A549 (cell line): ENCODE measurements around the gene SETD2. TPM values are rescaled to one million over a fixed set of nuclear protein-coding genes. Genes with fewer than 3 reads are reported as not detected.

Experiments used
- ATAC-seq, 2 experiments: fragments of 200-7000 bp in 1 of 2; fragments of >200 bp in 1 of 2; cut with Nextera tagmentation in 1 of 2; cut with Tn5 transposase in 1 of 2; 3 replicates each; pipeline versions ENCODE4 v1.8.0 to v1.9.1; 2018 to 2020; ENCODE audit warnings: mild to moderate bottlenecking in 1 of 2, moderate library complexity in 1 of 2
- CTCF ChIA-PET: fragments of 300-600 bp; sonication (Branson Sonifier 250); formaldehyde crosslinking; extraction: SDS; loops from one replicate; lab custom pipeline; 2021; ENCODE audit warnings: antibody characterized with exemption, inconsistent platforms; lab: Yijun Ruan, JAX
- POLR2A ChIA-PET: fragments of 350-600 bp; formaldehyde crosslinking; extraction: SDS; loops from one replicate; lab custom pipeline; 2021; ENCODE audit warnings: antibody characterized with exemption, inconsistent platforms; lab: Yijun Ruan, JAX
- DNase-seq, 2 experiments: peaks; one replicate each; pipeline versions ENCODE4 v3.0.0 to v3.0.0-alpha.2; 2011 to 2016; ENCODE audit warnings: low read depth in 1 of 2, low spot score in 1 of 2
- FAIRE-seq: peaks from 2 replicates; lab custom pipeline; 2011; peaks lifted over from hg19 to GRCh38; lab: Jason Lieb, UNC
- H3K27ac ChIP-seq, 2 experiments: fragments of >200 bp; sonication (Bioruptor Twin); formaldehyde crosslinking; 3 replicates each; pipeline ENCODE4 v1.5.1; 2016 to 2017
- H3K4me1 ChIP-seq: fragments of >200 bp; sonication (Bioruptor Twin); formaldehyde crosslinking; 3 replicates; pipeline ENCODE4 v1.6.1; 2016
- H3K4me2 ChIP-seq: fragments of >200 bp; sonication (Bioruptor Twin); formaldehyde crosslinking; 3 replicates; pipeline ENCODE4 v1.6.1; 2016
- H3K4me3 ChIP-seq: fragments of >200 bp; sonication (Bioruptor Twin); formaldehyde crosslinking; 3 replicates; pipeline ENCODE4 v1.5.1; 2016
- H3K9me3 ChIP-seq: fragments of >200 bp; sonication (Bioruptor Twin); formaldehyde crosslinking; 3 replicates; pipeline ENCODE4 v1.6.1; 2016
- CEBPB ChIP-seq, 2 experiments: fragments of >200 bp in 1 of 2; sonication (Bioruptor Twin) in 1 of 2; formaldehyde crosslinking in 1 of 2; IDR thresholded peaks; 2 replicates each; pipeline ENCODE4 v1.6.1; 2012 to 2016
- CTCF ChIP-seq: fragments of >200 bp; sonication (Bioruptor Twin); formaldehyde crosslinking; IDR thresholded peaks from 3 replicates; pipeline ENCODE4 v1.5.1; 2016
- EHMT2 ChIP-seq: fragments of 200-600 bp; sonication (generic); IDR thresholded peaks from 2 replicates; pipeline ENCODE4 v1.6.1; 2016; ENCODE audit warnings: antibody characterized with exemption, low read depth, mild to moderate bottlenecking, moderate library complexity
- EP300 ChIP-seq, 2 experiments: fragments of >200 bp; sonication (Bioruptor Twin); formaldehyde crosslinking; IDR thresholded peaks; 2 replicates in 1 of 2; 3 replicates in 1 of 2; pipeline ENCODE4 v1.6.1; 2016 to 2017
- FOSL2 ChIP-seq, 2 experiments: fragments of 450-650 bp in 1 of 2; fragments of >200 bp in 1 of 2; sonication (Bioruptor Twin) in 1 of 2; formaldehyde crosslinking; IDR thresholded peaks; 2 replicates each; pipeline versions ENCODE4 v1.5.0 to v1.6.1; 2016 to 2020; ENCODE audit warnings: mild to moderate bottlenecking in 1 of 2, moderate library complexity in 1 of 2
- HEYL ChIP-seq: fragments of 250-450 bp; sonication (Bioruptor Pico); IDR thresholded peaks from 2 replicates; pipeline ENCODE4 v1.8.0; 2021; ENCODE audit warnings: mild to moderate bottlenecking, moderate library complexity
- HOXB13 ChIP-seq: fragments of 250-450 bp; sonication (Bioruptor Pico); IDR thresholded peaks from 2 replicates; pipeline ENCODE4 v1.5.0; 2020; ENCODE audit warnings: low read depth, mild to moderate bottlenecking, moderate library complexity
- HOXB5 ChIP-seq: fragments of 250-450 bp; sonication (Bioruptor Pico); IDR thresholded peaks from 2 replicates; pipeline ENCODE4 v1.5.0; 2020; ENCODE audit warnings: mild to moderate bottlenecking, moderate library complexity
- KDM5A ChIP-seq: fragments of 200-600 bp; sonication (generic); IDR thresholded peaks from 2 replicates; pipeline ENCODE4 v1.6.1; 2016; ENCODE audit warnings: antibody characterized with exemption, mild to moderate bottlenecking
- MAFK ChIP-seq: fragments of 450-650 bp; IDR thresholded peaks from 2 replicates; pipeline ENCODE4 v1.6.1; 2014; ENCODE audit not compliant: partially characterized antibody
- MAZ ChIP-seq: fragments of 150-350 bp; IDR thresholded peaks from 2 replicates; pipeline ENCODE4 v1.6.1; 2014; ENCODE audit warnings: antibody characterized with exemption, low read depth, low read length, borderline replicate concordance
- MYC ChIP-seq: IDR thresholded peaks from 2 replicates; pipeline ENCODE4 v1.6.1; 2012; ENCODE audit warnings: mild to moderate bottlenecking, inconsistent platforms, low read length, improper control_type of control experiment, borderline replicate concordance
- POLR2A ChIP-seq: IDR thresholded peaks from 2 replicates; pipeline ENCODE4 v1.6.1; 2012; ENCODE audit warnings: mild to moderate bottlenecking, low read length
- POLR2AphosphoS2 ChIP-seq: conservative IDR thresholded peaks from 2 replicates; pipeline ENCODE4 v1.6.1; 2012; ENCODE audit warnings: low read length, improper control_type of control experiment, inconsistent platforms
- RCOR1 ChIP-seq: fragments of 150-350 bp; IDR thresholded peaks from 2 replicates; pipeline ENCODE4 v1.6.1; 2014; ENCODE audit warnings: antibody characterized with exemption, low read length, low read depth
- RNF2 ChIP-seq: fragments of 200-600 bp; sonication (generic); IDR thresholded peaks from 2 replicates; pipeline ENCODE4 v1.6.1; 2016; ENCODE audit warnings: low read depth, mild to moderate bottlenecking, antibody characterized with exemption, moderate library complexity, borderline replicate concordance
- SMC3 ChIP-seq: fragments of >200 bp; sonication (Bioruptor Twin); formaldehyde crosslinking; IDR thresholded peaks from 3 replicates; pipeline ENCODE4 v1.6.1; 2018; ENCODE audit warnings: inconsistent platforms
- TFCP2L1 ChIP-seq: fragments of 250-450 bp; sonication (Bioruptor Pico); IDR thresholded peaks from 2 replicates; pipeline ENCODE4 v1.5.0; 2021; ENCODE audit warnings: mild to moderate bottlenecking
- ZFP36 ChIP-seq: fragments of 450-650 bp; IDR thresholded peaks from 2 replicates; pipeline ENCODE4 v1.6.1; 2014; ENCODE audit warnings: borderline replicate concordance; ENCODE audit not compliant: partially characterized antibody
- WGBS: methylation state at CpG from one replicate; pipeline ENCODE4 v1.1.6; 2017; ENCODE audit errors: missing lambda C conversion rate; 5-methylcytosine and 5-hydroxymethylcytosine counted together
- polyA plus RNA-seq, 4 experiments: library from polyadenylated mRNA; depleted of rRNA in 3 of 4; stranded (reverse); fragments of >200 nt; fragmentation: RNase III in 1 of 4; extraction: RNeasy Plus Mini Kit Qiagen cat#74134 plus additional on column Dnase treatment in 1 of 4; gene quantifications; 2 replicates in 3 of 4; 3 replicates in 1 of 4; pipeline ENCODE4 v1.2.3, GENCODE V29; 2011 to 2017
- TF ChIP-seq, protein P1 (sequence below): fragments of 200-600 bp; sonication (generic); IDR thresholded peaks from 2 replicates; pipeline ENCODE4 v1.6.1; 2016; ENCODE audit warnings: antibody characterized with exemption, mild to moderate bottlenecking, moderate library complexity
- TF ChIP-seq, protein P2 (sequence below): fragments of >200 bp; sonication (Bioruptor Twin); formaldehyde crosslinking; IDR thresholded peaks from 3 replicates; pipeline ENCODE4 v1.6.1; 2016
- TF ChIP-seq, protein P3 (sequence below): fragments of 250-450 bp; sonication (Bioruptor Pico); IDR thresholded peaks from 2 replicates; pipeline ENCODE4 v1.5.0; 2021; ENCODE audit warnings: mild to moderate bottlenecking, moderate library complexity, borderline replicate concordance

SETD2 gene
- polyA plus RNA-seq, 2 of the 4 experiments (the other 2 are of a cell fraction), result 16.8 to 26.1 TPM

- DNase-seq (no peak), ATAC-seq (no peak), FAIRE-seq (no peak)
- ChIA-PET CTCF (interaction anchor here (0.7 to 4.8 kb wide), 3 partner anchors 67 to 81 kb away, joined by 3 to 54 read pairs (median 24); no protein-coding TSS in a partner anchor), POLR2A (interaction anchor here (1.4 kb wide), 1 partner anchor 21 kb away, joined by 5 read pairs; the partner anchor contains the start of gene NBEAL2)
- no peaks in the 10 kb centered on the region for H3K9me3 ChIP-seq
- H3K4me3 ChIP-seq, result no peak overlapping the region
- no CpG with 5 or more reads among the region's 10 CpGs for WGBS
- H3K4me2 ChIP-seq, result no peak overlapping the region
- no peak for TF ChIP-seq RCOR1
- TF ChIP-seq, protein P1, sequence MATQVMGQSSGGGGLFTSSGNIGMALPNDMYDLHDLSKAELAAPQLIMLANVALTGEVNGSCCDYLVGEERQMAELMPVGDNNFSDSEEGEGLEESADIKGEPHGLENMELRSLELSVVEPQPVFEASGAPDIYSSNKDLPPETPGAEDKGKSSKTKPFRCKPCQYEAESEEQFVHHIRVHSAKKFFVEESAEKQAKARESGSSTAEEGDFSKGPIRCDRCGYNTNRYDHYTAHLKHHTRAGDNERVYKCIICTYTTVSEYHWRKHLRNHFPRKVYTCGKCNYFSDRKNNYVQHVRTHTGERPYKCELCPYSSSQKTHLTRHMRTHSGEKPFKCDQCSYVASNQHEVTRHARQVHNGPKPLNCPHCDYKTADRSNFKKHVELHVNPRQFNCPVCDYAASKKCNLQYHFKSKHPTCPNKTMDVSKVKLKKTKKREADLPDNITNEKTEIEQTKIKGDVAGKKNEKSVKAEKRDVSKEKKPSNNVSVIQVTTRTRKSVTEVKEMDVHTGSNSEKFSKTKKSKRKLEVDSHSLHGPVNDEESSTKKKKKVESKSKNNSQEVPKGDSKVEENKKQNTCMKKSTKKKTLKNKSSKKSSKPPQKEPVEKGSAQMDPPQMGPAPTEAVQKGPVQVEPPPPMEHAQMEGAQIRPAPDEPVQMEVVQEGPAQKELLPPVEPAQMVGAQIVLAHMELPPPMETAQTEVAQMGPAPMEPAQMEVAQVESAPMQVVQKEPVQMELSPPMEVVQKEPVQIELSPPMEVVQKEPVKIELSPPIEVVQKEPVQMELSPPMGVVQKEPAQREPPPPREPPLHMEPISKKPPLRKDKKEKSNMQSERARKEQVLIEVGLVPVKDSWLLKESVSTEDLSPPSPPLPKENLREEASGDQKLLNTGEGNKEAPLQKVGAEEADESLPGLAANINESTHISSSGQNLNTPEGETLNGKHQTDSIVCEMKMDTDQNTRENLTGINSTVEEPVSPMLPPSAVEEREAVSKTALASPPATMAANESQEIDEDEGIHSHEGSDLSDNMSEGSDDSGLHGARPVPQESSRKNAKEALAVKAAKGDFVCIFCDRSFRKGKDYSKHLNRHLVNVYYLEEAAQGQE, result no peak
- TF ChIP-seq, protein P2, sequence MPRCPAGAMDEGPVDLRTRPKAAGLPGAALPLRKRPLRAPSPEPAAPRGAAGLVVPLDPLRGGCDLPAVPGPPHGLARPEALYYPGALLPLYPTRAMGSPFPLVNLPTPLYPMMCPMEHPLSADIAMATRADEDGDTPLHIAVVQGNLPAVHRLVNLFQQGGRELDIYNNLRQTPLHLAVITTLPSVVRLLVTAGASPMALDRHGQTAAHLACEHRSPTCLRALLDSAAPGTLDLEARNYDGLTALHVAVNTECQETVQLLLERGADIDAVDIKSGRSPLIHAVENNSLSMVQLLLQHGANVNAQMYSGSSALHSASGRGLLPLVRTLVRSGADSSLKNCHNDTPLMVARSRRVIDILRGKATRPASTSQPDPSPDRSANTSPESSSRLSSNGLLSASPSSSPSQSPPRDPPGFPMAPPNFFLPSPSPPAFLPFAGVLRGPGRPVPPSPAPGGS, result no peak
- TF ChIP-seq HOXB5 (CRISPR knock-in tag), result no peak
- TF ChIP-seq MAFK, result no peak
- no peak for TF ChIP-seq ZFP36
- no peak for TF ChIP-seq EHMT2
- TF ChIP-seq CEBPB (IDR thresholded peaks at IDR 0.05), result no peak
- no peak for TF ChIP-seq HOXB13 (CRISPR knock-in tag)
- no peak for TF ChIP-seq FOSL2 (IDR thresholded peaks at IDR 0.05)
- TF ChIP-seq FOSL2 (CRISPR knock-in tag; IDR thresholded peaks at IDR 0.05), result no peak
- TF ChIP-seq KDM5A, result no peak
- TF ChIP-seq CTCF, result no peak
- TF ChIP-seq SMC3, result no peak
- TF ChIP-seq MYC, result no peak
- H3K27ac ChIP-seq, result no peak overlapping the region
- H3K4me1 ChIP-seq, result peaks cover 12% of the 10 kb centered on the region
Observed at GRCh38 chr3:47000198-47000815, 163.6 kb downstream of the SETD2 start.

DNA sequence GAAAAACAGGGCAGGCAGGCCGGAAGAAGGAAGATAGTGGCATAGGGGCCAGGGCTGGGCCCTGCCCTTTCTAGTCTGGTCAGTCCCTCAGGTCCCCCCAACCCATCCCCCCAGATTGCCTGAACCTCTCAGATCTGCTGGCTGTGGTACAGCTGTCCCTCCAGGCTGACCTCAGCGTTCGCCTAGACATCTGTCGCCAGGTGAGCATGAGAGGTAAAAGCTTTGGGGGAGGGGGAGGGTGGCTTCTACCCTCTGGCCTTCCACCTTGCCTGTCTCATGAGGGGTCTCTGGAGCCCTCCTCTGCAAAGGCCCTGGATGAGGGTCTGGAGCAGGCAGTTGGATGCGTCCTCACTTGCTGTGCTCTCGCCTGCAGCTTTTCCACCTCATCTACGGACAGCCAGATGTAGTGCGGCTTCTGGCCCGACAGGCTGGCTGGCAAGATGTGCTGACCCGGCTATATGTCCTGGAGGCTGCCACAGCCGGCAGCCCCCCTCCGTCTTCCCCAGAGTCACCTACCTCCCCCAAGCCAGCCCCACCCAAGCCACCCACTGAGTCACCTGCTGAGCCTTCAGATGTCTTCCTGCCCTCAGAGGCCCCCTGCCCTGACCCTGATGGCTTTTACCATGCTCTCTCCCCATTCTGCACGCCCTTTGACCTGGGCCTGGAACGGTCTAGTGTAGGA is 164.3 kb downstream of the SETD2 start:
- DNase-seq, result no peak
- CTCF ChIA-PET, result interaction anchor here (0.7 to 4.8 kb wide), 14 partner anchors 8 to 297 kb away, joined by 3 to 54 read pairs (median 5); no protein-coding TSS in a partner anchor
- 93% methylated on average over 11 of the region's 14 CpGs for WGBS
- Histone ChIP-seq H3K9me3 (no peaks in the 10 kb centered on the region), H3K4me1 (peaks cover 12% of the 10 kb centered on the region), H3K4me3 (no peak overlapping the region), H3K27ac (no peak overlapping the region), H3K4me2 (no peak overlapping the region)
- ATAC-seq, result no peak
- POLR2A ChIA-PET, result interaction anchor here (1.4 kb wide), 1 partner anchor 20 kb away, joined by 5 read pairs; the partner anchor contains the start of gene NBEAL2
- FAIRE-seq, result no peak
- TF ChIP-seq, protein P3, sequence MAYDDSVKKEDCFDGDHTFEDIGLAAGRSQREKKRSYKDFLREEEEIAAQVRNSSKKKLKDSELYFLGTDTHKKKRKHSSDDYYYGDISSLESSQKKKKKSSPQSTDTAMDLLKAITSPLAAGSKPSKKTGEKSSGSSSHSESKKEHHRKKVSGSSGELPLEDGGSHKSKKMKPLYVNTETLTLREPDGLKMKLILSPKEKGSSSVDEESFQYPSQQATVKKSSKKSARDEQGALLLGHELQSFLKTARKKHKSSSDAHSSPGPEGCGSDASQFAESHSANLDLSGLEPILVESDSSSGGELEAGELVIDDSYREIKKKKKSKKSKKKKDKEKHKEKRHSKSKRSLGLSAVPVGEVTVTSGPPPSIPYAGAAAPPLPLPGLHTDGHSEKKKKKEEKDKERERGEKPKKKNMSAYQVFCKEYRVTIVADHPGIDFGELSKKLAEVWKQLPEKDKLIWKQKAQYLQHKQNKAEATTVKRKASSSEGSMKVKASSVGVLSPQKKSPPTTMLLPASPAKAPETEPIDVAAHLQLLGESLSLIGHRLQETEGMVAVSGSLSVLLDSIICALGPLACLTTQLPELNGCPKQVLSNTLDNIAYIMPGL, result no peak
- TF ChIP-seq EP300 (IDR thresholded peaks at IDR 0.05) (no peak), RNF2 (no peak), MAZ (no peak), POLR2AphosphoS2 (no peak), HOXB13 (CRISPR knock-in tag) (no peak), TFCP2L1 (CRISPR knock-in tag) (no peak), HEYL (no peak), POLR2A (no peak)
- TF ChIP-seq, protein P1, result no peak
